Activated naive CD8-positive, alpha-beta T cell (primary cell): ENCODE measurements around the gene IL5.

Experiments used
- H3K27ac Mint-ChIP-seq: one replicate; pipeline ENCODE4 v1.8.0; 2021; ENCODE audit warnings: mixed read lengths
- H3K27me3 Mint-ChIP-seq: one replicate; pipeline ENCODE4 v1.8.0; 2021; ENCODE audit warnings: mixed read lengths
- H3K36me3 Mint-ChIP-seq: one replicate; pipeline ENCODE4 v1.8.0; 2021; ENCODE audit warnings: mixed read lengths
- H3K4me1 Mint-ChIP-seq: one replicate; pipeline ENCODE4 v1.8.0; 2021; ENCODE audit warnings: low read depth, mixed read lengths
- H3K4me3 Mint-ChIP-seq: one replicate; pipeline ENCODE4 v1.8.0; 2021; ENCODE audit warnings: mild to moderate bottlenecking, mixed read lengths
- H3K9me3 Mint-ChIP-seq: one replicate; pipeline ENCODE4 v1.8.0; 2021; ENCODE audit warnings: low read depth, mixed read lengths

The IL5 gene

GRCh38 chr5:132497488-132497997, 45.8 kb downstream of the IL5 start:
- H3K36me3 Mint-ChIP-seq = no peaks in the 10 kb centered on the region
- peaks cover 58% of the 10 kb centered on the region for H3K4me1 Mint-ChIP-seq
- H3K27ac Mint-ChIP-seq = peak overlapping the region; percentile 93
- no peaks in the 10 kb centered on the region for H3K27me3 Mint-ChIP-seq
- H3K4me3 Mint-ChIP-seq = peak overlapping the region; percentile 93
- no peaks in the 10 kb centered on the region for H3K9me3 Mint-ChIP-seq

GRCh38 chr5:132496631-132497487, 46.5 kb downstream of the IL5 start:
- Mint-ChIP-seq H3K27me3 (no peaks in the 10 kb centered on the region), H3K4me3 (peak overlapping the region; percentile 93), H3K4me1 (peaks cover 65% of the 10 kb centered on the region), H3K9me3 (no peaks in the 10 kb centered on the region), H3K36me3 (no peaks in the 10 kb centered on the region), H3K27ac (peak overlapping the region; percentile 96)

- peak overlapping the region; percentile 93 for H3K4me3 Mint-ChIP-seq
- H3K27me3 Mint-ChIP-seq = no peaks in the 10 kb centered on the region
- H3K9me3 Mint-ChIP-seq = no peaks in the 10 kb centered on the region
- H3K4me1 Mint-ChIP-seq = peaks cover 70% of the 10 kb centered on the region
- H3K27ac Mint-ChIP-seq = peak overlapping the region; percentile 96
- no peaks in the 10 kb centered on the region for H3K36me3 Mint-ChIP-seq
Observed at GRCh38 chr5:132496191-132496630, 47.1 kb downstream of the IL5 start.

- Mint-ChIP-seq H3K4me3 (peak overlapping the region; percentile 93), H3K27ac (peak overlapping the region; percentile 97)
Observed at GRCh38 chr5:132495667-132496190, 47.6 kb downstream of the IL5 start.

GRCh38 chr5:132493821-132494220, 49.5 kb downstream of the IL5 start:
- no peaks in the 10 kb centered on the region for H3K27me3 Mint-ChIP-seq
- no peaks in the 10 kb centered on the region for H3K9me3 Mint-ChIP-seq
- H3K27ac Mint-ChIP-seq = peak overlapping the region; percentile 97
- peaks cover 3% of the 10 kb centered on the region for H3K36me3 Mint-ChIP-seq
- H3K4me3 Mint-ChIP-seq = peak overlapping the region; percentile 93
- peaks cover 56% of the 10 kb centered on the region for H3K4me1 Mint-ChIP-seq

More at GRCh38 chr5:132495667-132496190, 47.6 kb downstream of the IL5 start:
- no peaks in the 10 kb centered on the region for H3K9me3 Mint-ChIP-seq
- H3K4me1 Mint-ChIP-seq = peaks cover 68% of the 10 kb centered on the region
- no peaks in the 10 kb centered on the region for H3K27me3 Mint-ChIP-seq
- H3K36me3 Mint-ChIP-seq = no peaks in the 10 kb centered on the region

GRCh38 chr5:132493241-132493640, 50.1 kb downstream of the IL5 start:
- no peaks in the 10 kb centered on the region for H3K27me3 Mint-ChIP-seq
- H3K27ac Mint-ChIP-seq = peak overlapping the region; percentile 97
- H3K9me3 Mint-ChIP-seq = no peaks in the 10 kb centered on the region
- H3K36me3 Mint-ChIP-seq = peaks cover 7% of the 10 kb centered on the region
- peak overlapping the region; percentile 38 for H3K4me3 Mint-ChIP-seq
- H3K4me1 Mint-ChIP-seq = peaks cover 53% of the 10 kb centered on the region

- no peaks in the 10 kb centered on the region for H3K27me3 Mint-ChIP-seq
- peaks cover 10% of the 10 kb centered on the region for H3K36me3 Mint-ChIP-seq
- H3K4me3 Mint-ChIP-seq = peak overlapping the region; percentile 90
- peaks cover 54% of the 10 kb centered on the region for H3K4me1 Mint-ChIP-seq
- no peaks in the 10 kb centered on the region for H3K9me3 Mint-ChIP-seq
- peak overlapping the region; percentile 97 for H3K27ac Mint-ChIP-seq
Observed at GRCh38 chr5:132492386-132493125, 50.8 kb downstream of the IL5 start.
